Stimulated activated CD4-positive, alpha-beta T cell treated with anti-CD3 and anti-CD28 coated beads, Interleukin-4, amount 100 ng/mL, for 1 hour (primary cell): Measurements from ENCODE around the gene MTARC1.

Experiments used
- DNase-seq: peaks from one replicate; pipeline ENCODE4 v3.0.0-alpha.2; 2020

The MTARC1 gene

GRCh38 chr1:220786337-220787068 is at the start of gene MTARC1:
TSS of gene MTARC1 (plus strand) at chr1:220786913. CDS start at chr1:220786945, 32 bp downstream.
- no peak for DNase-seq

DNA sequence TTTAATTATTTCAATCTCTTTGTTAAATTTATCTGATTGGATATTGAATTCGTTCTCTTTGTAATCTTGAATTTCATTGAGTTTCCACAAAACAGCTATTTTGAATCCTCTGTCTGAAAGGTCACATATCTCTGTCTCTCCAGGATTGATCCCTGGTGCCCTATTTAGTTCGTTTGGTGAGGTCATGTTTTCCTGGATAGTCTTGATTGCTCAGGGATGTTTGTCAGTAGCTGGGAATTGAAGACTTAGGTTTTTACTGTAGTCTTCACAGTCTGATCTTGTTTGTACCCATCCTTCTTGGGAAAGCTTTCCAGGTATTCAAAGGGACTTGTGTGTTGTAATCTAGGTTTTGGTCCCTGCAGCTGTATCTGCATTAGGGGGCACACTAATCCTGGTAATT is 45.4 kb upstream of the MTARC1 start:
- no peak for DNase-seq

- no peak for DNase-seq
Measured at GRCh38 chr1:220741825-220742224, 44.9 kb upstream of the MTARC1 start.

DNA sequence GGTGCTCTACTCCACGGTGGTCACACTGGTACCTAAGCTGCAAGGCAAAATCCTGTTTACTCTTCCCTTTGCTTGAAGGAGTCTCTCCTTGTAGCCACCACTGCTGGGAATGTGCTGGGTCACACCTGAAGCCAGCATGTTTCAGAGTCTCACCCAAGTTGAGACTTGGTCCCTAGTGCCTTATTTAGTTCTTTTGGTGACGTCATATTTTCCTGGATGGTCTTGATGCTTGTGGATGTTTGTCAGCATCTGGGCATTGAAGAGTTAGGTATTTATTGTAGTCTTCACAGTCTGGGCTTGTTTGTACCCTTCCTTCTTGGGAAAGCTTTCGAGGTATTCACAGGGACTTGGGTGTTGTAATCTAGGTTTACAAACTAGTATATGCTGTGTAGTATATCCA is 44.2 kb upstream of the MTARC1 start:
- no peak for DNase-seq

GRCh38 chr1:220746851-220747250 is 39.9 kb upstream of the MTARC1 start:
- DNase-seq: no peak

DNA sequence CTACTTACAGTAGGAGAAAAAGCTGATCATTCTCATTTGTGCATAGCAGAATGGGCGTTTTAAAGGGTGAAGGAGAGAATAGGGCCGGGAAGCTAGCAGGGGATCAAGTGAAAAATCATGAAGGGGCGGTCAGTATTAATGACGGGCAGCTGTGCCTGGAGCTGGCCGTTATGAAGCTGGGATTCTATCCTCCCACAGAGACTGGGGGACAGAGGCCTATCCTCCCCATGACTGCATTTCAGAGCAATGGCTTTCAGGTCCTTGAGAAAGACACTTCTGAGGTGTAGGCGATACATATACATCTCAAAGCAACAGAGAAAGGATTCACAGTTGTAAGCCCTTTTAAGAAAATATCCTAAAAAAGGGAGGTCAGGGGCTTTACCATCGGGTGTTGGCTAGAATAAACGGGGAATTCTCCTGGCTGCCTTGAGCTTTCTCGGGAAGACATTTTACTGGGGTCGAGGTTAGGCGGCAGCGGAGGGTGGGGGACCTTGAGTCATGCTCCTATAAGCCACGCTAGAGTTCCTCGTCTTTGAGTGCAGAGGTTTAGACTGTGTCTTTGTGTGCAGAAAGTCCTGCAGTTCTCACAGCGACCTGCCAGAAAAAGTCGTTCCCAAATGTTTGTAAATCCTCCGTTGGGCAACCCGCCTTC is 39.1 kb upstream of the MTARC1 start:
- no peak for DNase-seq

GRCh38 chr1:220748089-220748934 is 38.4 kb upstream of the MTARC1 start, which contains the start of gene MTARC2:
TSS of gene MTARC2 (plus strand) at chr1:220748322. CDS start at chr1:220748532, 210 bp downstream.
- DNase-seq: peak; percentile 4

DNA sequence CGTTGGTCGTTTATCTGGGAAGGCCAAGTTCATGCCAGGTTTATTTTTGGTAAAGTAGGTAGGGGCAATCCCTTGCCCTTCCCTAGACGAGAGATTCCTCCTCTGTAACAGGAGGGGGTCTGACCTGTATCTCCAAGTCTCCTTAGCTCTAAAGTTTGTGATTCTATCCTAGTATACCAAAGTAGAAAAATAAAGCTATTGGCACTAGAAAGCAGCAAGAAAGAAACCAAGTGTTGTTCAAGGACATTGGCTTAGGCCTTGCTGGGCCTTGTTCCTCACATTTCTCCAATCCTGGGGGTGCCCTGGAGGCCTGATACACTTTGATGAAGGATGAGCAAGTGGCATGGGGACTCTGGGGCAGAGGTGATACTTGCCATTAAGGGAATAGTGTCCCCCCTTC is 37.8 kb upstream of the MTARC1 start:
- DNase-seq: no peak

DNA sequence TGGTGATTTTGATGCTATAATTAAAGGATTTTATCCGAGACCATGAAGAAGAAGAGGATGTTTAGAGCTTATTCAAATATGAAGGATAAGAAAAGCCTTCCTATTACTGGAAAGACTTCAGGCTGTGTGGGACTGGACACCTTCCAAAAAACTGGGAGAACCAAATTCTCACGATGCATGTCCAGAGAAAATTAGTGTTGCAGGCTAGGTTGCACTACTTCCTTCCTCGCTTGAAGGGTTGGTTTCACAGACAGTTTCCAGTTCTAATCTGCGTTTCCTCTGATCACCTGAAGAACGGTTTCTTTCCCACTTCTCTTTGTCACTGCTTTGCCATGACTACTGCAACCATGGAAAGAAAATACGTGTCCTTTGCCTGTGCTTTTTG is 36.6 kb upstream of the MTARC1 start:
- DNase-seq: no peak

- DNase-seq: no peak
Measured at GRCh38 chr1:220751111-220751510, 35.6 kb upstream of the MTARC1 start.

GRCh38 chr1:220754212-220754917 is 32.3 kb upstream of the MTARC1 start:
- no peak for DNase-seq

DNA sequence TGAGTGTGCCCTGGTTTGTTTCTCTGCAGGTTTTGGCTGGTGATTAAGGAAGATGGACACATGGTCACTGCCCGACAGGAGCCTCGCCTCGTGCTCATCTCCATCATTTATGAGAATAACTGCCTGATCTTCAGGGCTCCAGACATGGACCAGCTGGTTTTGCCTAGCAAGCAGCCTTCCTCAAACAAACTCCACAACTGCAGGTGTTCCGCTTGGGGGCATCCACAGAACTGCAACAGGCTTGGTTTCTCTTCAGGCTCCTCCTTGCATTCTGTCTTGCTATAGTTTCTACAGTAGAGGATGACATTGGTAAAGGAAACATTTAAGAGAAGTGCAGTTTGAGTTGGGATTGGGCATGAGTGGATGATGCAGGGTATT is 31.8 kb upstream of the MTARC1 start:
- no peak for DNase-seq

DNA sequence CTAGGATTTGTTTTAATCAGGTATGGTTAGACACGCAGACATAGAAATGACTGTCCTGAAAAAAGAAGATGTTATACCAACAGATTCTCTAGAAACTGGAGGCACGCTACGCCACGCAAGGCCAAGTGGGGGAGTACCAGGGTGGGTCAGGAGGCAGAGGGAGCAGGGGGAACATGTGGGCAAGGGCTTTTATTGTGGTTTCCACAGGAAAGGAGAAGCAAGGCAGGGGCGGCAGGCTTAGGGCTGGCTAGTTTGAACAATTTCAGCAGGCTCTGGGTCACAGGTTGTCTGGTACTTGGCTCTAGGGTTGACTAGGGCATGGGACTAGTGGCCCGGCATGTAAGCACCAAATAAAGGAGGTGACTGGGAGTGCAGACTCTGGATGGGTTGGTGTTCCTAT is 31.4 kb upstream of the MTARC1 start:
- DNase-seq: no peak

DNA sequence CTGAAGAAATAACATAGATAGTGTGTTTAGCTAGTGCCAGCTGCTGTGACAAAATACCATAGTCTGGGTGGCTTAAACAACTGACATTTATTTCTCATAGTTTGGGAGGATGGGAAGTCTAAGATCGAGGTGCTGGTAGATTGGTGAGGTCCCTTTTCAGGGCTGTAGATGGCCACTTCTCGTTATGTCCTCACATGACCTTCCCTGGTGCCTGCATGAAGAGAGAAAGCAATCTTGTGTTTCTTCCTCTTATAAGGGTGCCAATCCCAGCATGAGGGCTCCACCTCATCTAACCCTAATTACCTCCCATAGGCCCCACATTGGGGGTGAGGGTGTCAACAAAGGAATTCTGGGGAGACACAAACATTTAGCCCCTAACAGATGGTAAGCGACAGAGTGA is 29.3 kb upstream of the MTARC1 start:
- no peak for DNase-seq

DNA sequence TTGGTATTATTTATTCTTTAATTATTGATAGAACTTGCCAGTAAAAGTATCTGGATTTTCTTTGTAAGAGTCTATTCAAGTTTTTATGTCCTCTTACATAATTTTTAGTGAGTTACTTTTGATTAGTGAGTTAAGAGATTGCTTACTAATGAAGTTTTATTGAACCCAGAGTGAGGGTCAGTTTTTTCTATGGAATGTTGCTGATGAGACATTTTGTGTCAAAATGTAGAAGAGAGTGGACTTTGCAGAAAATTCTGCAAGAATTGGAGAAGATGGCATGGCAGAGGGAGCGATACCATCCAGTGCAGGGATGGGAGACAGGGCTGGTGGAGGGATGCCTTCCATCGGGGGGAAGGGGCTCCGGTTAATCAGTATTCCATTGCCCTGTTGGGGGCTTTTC is 27.6 kb upstream of the MTARC1 start:
- no peak for DNase-seq

DNA sequence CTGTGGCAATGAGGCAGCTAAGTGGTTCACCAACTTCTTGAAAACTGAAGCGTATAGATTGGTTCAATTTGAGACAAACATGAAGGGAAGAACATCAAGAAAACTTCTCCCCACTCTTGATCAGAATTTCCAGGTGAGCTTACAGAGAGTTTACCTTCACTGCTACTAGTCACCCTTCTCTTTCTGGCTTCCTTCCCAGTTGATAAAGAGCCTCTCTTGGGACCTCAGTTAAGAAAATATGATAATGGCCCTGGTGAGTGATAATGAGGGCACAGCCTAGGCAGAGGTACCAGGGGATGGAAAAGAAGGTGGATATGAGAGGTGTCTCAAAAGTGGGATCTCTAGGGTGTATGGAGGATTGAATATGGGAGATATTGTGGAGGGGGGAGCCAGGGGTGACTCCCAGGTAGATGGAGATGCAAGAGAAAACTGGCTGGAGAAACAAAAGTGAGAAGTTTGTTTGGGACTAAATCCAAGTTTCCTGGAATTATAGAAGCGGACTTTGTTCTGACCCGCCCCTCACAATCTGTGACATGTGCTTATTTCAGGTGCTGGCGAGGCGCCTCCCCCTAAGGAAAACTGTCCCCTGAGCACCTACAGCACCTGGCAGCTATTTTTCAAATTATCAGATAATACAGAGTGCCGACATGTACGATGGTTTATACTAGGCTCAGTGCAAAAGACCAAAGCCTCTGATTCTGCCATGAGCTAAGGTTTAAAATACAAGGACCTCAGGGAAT is 24.9 kb upstream of the MTARC1 start:
- DNase-seq: no peak

DNA sequence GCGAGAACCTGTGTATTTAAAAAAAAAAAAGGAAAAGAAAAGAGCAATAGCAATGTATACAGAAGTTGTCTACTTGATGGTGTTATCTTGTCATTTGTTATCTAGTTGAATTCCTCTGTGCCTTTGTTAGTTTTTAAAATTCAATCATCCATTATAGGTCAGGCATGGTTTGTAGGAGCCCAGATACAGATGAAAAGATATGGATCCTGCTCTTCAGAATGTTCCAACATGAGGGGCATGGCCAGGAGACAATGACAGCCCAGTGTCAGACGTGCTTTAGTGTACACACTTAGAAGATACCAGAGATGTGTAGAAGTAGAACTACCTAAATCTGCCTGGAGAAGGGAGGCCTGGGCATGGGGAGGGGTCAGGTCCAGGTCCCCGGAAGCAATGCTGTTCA is 22.0 kb upstream of the MTARC1 start:
- DNase-seq: no peak

- no peak for DNase-seq
Measured at GRCh38 chr1:220767312-220768125, 19.2 kb upstream of the MTARC1 start.

DNA sequence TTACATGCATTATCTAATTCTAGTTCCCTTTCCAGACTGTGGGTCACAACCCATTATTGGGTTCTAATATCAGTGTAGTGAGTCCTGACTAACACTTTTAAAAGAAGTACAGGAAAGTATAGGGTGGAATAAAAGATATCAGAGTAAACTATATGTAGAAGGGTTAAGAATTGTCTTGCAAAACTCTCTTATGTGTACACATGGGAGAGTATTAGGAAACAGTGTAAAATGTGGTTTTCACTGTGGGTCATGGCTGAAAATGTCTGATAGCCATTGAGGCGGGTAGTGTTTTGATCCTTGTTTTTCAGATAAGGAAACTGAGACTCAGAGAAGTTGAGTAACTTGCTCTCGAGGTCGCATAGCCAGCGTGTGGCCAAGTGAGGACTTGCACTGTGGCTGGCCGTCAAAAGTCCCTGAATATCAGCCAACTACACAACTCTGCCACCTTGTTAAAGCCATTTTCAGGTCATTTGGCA is 18.5 kb upstream of the MTARC1 start:
- no peak for DNase-seq

GRCh38 chr1:220769205-220769604 is 17.5 kb upstream of the MTARC1 start:
- no peak for DNase-seq

DNA sequence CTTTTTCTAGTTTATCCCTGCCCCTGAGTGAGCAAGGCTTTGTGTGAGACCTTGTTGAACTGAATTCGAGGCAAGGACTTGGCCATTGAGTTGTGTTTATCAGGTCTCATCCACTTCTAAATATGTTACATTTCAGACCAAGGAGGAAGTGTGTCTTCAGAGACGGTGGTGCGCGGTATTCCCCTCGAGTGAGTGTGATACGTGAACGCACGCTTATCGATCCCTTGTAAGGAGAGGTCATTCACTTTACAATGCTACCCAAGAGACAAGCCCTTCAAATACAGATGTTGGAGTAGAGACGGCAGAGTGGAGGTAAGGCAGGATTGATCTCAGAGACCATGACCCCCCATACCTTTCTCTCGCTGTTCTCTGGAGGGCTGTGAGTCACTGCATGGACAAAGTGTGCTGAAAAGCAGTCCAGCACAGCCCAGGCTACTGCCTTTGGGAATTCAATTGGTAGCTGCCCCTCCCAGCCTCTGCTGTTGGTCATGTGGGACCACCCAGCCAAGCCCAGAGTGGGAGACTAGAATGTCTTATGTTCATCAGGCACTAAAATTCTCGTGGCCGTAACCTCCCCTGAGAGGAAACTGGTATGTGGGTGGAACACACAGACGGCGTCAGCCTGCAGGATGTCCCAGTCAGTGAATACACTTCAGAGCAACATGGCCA is 16.3 kb upstream of the MTARC1 start:
- no peak for DNase-seq
